ENCODE results near the gene C1orf105.
"Not testable (repeated sequence)": the region's sequence is repeated elsewhere in the genome, so short reads cannot be mapped to it uniquely, and the experiment has no call there.

The C1orf105 gene

GRCh38 chr1:172430128-172430454 lies 9.6 kb downstream of the C1orf105 start:
- DNase-seq (ENCODE audit: low read depth), result no peak
- no peak overlapping the region for H3K4me3 ChIP-seq (ENCODE audit: low read depth, low read length)
- no peak for TF ChIP-seq CTCF (IDR thresholded peaks at IDR 0.05; ENCODE audit: insufficient read depth, low read depth, low read length, missing control alignments)

GRCh38 chr1:172431204-172431603 lies 10.7 kb downstream of the C1orf105 start:
- no peak for DNase-seq (ENCODE audit: low read depth)
- no peak overlapping the region for H3K4me3 ChIP-seq (ENCODE audit: low read depth, low read length)
- no peak for TF ChIP-seq CTCF (IDR thresholded peaks at IDR 0.05; ENCODE audit: insufficient read depth, low read depth, low read length, missing control alignments)

- TF ChIP-seq CTCF (IDR thresholded peaks at IDR 0.05; ENCODE audit: insufficient read depth, low read depth, low read length, missing control alignments), result no peak
- no peak for DNase-seq (ENCODE audit: low read depth)
These were observed 11.3 kb downstream of the C1orf105 start for GRCh38 chr1:172431721-172432192.

GRCh38 chr1:172437183-172437582 lies 16.7 kb downstream of the C1orf105 start:
- not testable (repeated sequence) for H3K4me3 ChIP-seq (ENCODE audit: low read depth, low read length); DNase-seq (ENCODE audit: low read depth)

More at GRCh38 chr1:172431721-172432192, 11.3 kb downstream of the C1orf105 start:
- no peak overlapping the region for H3K4me3 ChIP-seq (ENCODE audit: low read depth, low read length)

GRCh38 chr1:172442404-172442803 lies 21.9 kb downstream of the C1orf105 start:
- DNase-seq (ENCODE audit: low read depth), result no peak
- no peak overlapping the region for H3K4me3 ChIP-seq (ENCODE audit: low read depth, low read length)
- no peak for TF ChIP-seq CTCF (IDR thresholded peaks at IDR 0.05; ENCODE audit: insufficient read depth, low read depth, low read length, missing control alignments)

- H3K4me3 ChIP-seq (ENCODE audit: low read depth, low read length), result peak overlapping the region; percentile 91
- no peak for DNase-seq (ENCODE audit: low read depth)
- TF ChIP-seq CTCF (IDR thresholded peaks at IDR 0.05; ENCODE audit: insufficient read depth, low read depth, low read length, missing control alignments), result no peak
These were observed 22.5 kb downstream of the C1orf105 start for GRCh38 chr1:172442843-172443565.

- peak within 1 kb of the TSS; percentile 91 for H3K4me3 ChIP-seq (ENCODE audit: low read depth, low read length)
- TF ChIP-seq CTCF (IDR thresholded peaks at IDR 0.05; ENCODE audit: insufficient read depth, low read depth, low read length, missing control alignments), result peak; percentile 91
These were observed 23.4 kb downstream of the C1orf105 start, which contains the start of gene PIGC for GRCh38 chr1:172443666-172444453. Gene PIGC, minus strand, starts transcription at chr1:172444069. Its CDS starts 1,447 bp downstream, at chr1:172442622.

More at GRCh38 chr1:172443666-172444453, 23.4 kb downstream of the C1orf105 start, which contains the start of gene PIGC:
- DNase-seq (ENCODE audit: low read depth), result peak; percentile 95

Measured in GM12865 (cell line).